ENCODE data around the gene LHCGR. TPM values are rescaled to one million over a fixed set of nuclear protein-coding genes. Genes with fewer than 3 reads are reported as not detected.

LHCGR gene
- polyA plus RNA-seq, 3 donors, result 0.22 to 0.61 TPM; not detected in 1

DNA sequence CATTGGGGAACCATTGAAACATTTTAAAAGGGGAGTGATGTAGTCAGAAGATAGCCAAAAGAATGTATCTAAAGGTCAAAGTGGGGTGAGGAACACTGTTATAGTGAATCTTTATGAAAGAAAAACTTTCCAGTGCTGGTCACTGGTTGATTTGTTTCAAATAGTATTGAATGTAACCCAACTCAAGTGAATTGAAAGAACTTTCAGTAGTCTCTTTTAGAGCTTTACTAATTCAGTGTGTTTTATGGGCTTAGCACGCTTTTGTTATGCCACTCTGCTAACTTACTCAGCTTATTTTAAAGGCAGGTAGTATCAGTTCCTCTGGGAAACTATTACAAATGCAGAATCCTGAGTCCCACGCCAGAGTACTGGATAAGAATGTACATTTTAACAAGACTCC lies 80.6 kb downstream of the LHCGR start:
- H3K27ac ChIP-seq (ENCODE audit: low read depth, low read length), result no peak overlapping the region
- 87 to 95% (median 94%) methylated on average over 2 of the region's 2 CpGs for WGBS, 3 donors

GRCh38 chr2:48673581-48673980 lies 81.9 kb downstream of the LHCGR start:
- 80 to 93% (median 90%) methylated on average over 4 of the region's 4 CpGs for WGBS, 3 donors
- H3K27ac ChIP-seq (ENCODE audit: low read depth, low read length), result no peak overlapping the region

DNA sequence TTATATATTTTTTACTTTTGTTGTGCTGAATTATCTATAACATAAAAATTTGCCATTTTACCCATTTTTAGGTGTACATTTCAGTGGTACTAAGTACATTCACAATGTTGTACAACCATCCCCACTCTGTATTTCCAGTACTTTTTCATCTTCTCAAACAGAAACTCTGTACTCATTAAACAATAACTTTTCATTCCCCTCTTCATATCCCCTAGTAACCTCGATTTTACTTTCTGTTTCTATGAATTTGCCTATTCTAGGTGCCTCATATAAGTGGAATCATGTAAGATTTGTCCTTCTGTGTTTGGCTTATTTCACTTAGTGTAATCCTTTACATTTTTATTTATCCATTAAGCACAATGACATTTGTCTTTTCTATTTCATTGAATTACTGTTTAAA lies 86.5 kb downstream of the LHCGR start:
- H3K27ac ChIP-seq (ENCODE audit: low read depth, low read length), result no peak overlapping the region
- 56 to 76% (median 66%) methylated on average over 1 of the region's 1 CpG for WGBS, 3 donors

DNA sequence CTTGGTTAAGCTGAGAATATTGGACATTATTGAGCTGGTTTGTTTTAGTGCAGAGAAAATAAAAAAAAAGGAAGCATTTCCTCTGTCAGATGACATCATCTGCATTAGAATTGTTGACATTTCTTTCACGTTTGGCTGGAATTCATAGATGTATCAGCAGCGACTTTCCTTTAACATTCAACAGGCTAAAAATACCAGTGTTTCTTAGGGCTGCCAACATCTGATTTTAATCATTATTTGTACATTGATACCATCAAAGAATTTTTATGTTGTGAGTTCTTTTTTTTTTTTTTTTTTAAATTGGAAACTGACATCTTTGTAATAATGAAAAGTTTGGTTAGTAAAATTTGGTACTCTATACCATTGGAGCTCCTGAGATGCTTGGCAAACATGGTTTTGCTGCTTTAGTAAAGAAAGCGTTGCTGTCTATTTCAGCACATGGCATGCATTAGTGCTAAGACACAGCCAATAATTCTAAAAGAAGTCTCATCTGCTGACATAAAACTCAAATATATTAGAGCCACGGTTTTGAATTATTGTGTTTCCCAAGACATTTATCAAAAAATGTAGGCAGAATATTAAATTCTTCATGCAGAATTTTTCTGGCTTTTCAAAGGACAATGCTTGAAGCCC lies 104.2 kb downstream of the LHCGR start:
- H3K27ac ChIP-seq (ENCODE audit: low read depth, low read length), result no peak overlapping the region

DNA sequence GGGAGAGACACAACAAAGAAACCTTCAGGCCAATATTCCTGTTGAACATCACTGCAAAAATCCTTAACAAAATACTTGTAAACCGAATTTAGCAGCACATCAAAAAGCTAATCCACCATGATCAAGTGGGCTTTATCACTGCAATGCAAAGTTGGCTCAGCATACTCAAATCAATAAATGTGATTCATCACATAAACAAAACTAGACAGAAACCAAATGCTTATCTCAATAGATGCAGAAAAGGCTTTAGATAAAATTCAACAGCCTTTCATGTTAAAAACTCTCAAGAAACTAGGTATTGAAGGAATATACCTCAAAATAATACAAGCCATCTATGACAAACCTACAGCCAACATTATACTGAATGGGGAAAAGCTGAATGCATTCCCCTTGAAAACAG lies 117.3 kb downstream of the LHCGR start:
- no peak overlapping the region for H3K27ac ChIP-seq (ENCODE audit: low read depth, low read length)
- 39 to 73% (median 46%) methylated on average over 1 of the region's 1 CpG for WGBS, 3 donors

More for the DNA sequence above, 104.2 kb downstream of the LHCGR start:
- WGBS, 3 donors, result 29 to 45% (median 32%) methylated on average over 4 of the region's 4 CpGs

Other genes with a start within 250 kb of the LHCGR start
- gene STON1, start 225.6 kb downstream of the LHCGR start, polyA plus RNA-seq, result 10 to 100 TPM in 2 of 3 donors, 1 to 10 TPM in 1; 2.2 to 58.1 (median 24.4) TPM
- gene GTF2A1L, start 137.9 kb downstream of the LHCGR start, polyA plus RNA-seq, result 1 to 10 TPM in 1 of 3 donors, under 1 TPM in 2; 0.03 to 1.7 (median 0.34) TPM

Data from adipose tissue (tissue), 3 donors.